T follicular helper cell (primary cell): Measurements from ENCODE around the gene CDYL2.

Experiments used
- DNase-seq: peaks from one replicate; pipeline ENCODE4 v3.0.0-alpha.2; 2020; ENCODE audit warnings: low read depth

CDYL2 gene

GRCh38 chr16:80620736-80621605 is 183.4 kb downstream of the CDYL2 start:
- no peak for DNase-seq

GRCh38 chr16:80619824-80620223 is 184.6 kb downstream of the CDYL2 start:
- DNase-seq: no peak

DNA sequence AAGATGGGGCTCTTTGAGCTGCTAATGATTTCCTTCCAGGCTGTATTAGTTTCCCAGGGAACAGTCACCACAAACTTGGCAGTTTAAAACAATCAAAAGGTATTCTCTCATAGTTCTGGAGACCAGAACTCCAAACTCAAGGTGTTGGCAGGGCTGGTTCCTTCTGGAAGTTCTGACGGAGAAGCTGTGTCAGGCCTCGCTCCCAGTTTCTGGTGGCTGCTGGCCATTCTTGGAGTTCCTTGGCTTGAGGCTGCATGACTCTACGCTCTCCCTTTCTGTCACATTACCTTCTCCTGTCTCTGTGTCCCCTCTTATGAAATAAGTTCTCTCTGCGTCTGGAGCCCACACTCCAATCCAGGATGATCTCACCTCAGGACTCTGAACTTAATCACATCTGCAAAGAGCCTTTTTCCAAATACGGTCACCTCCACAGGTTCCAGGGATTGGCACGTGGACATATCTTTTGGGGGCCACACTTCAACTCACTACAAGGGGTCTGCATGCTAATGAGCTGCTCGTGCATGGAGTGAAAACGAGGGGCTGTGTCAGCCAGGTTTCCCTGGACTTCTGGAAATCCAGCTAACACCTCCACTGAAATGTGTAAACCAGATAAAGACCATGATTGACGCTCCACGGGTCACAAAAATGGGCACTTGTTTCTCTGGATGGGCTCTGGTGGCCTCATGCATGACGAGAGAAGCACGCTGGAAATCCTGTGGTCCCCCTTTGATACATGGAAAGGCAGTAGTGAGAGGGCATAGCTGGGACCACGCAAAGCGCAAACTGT is 185.3 kb downstream of the CDYL2 start:
- no peak for DNase-seq

- no peak for DNase-seq
Observed at GRCh38 chr16:80616362-80616761, 188.0 kb downstream of the CDYL2 start.

- no peak for DNase-seq
Observed at GRCh38 chr16:80615735-80616134, 188.7 kb downstream of the CDYL2 start.

DNA sequence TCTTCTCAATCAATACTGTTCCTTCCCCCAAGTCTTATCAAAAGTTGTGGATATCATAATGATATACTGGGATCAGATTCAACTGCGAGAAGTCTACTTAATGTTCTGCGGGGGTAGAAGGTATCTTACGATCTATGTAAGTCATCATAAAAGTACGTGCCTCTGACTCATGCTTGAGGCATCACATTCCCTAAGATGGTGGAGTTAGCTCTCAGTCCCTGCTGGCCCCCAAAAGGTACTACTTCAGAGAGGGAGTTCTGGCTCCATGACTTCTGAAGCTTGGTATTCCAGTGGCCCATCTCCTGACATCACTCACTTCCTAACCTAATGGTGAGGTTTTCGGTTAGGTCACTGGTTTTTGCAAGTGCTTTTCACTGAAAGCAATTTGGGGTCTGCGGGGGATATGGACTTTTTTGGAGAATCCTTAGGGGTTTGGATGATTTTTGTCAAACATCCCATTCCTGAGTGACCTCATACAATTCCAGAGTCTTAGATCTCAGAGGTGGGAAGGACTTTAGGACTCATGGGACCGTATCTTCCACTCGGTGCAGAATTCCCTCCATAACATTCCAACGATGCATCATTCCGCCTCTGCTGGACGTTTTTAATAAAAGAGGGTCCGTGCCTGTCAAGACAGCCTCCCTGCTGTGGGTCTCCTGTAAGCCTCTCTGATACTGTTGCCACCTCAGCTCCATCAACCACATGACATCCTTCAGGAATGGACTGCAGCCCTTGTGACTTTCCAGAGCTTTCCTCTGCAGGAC is 189.3 kb downstream of the CDYL2 start:
- DNase-seq: no peak

DNA sequence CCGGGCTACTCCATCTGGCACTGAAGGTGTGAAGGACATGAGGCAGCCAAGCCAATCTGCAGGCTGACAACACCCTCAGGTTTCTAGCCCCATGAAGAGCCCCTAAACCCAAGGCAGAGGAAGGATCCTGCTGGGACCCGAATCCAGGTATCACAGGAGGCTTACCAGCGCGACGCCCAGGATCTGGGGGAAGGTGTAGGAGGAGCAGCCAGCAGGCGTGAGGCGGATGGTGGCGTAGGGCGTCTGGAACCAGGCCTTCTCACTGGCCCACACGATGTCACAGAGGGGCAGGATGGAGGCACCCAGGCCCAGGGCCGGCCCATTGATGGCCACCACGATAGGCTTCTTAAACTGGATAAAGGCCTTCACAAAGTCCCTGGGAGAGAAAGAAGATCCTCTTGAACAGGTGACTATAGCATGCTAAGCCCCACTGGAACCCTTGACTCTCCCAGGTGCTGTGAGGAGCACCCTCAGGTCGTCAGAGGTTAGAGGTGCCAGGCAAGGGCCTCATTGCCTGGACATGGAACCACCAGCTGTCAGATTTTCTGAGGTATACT is 191.9 kb downstream of the CDYL2 start:
- DNase-seq: no peak

GRCh38 chr16:80611930-80612327 is 192.5 kb downstream of the CDYL2 start:
- DNase-seq: no peak

GRCh38 chr16:80611171-80611929 is 193.0 kb downstream of the CDYL2 start:
- no peak for DNase-seq

- no peak for DNase-seq
Observed at GRCh38 chr16:80610481-80611156, 193.8 kb downstream of the CDYL2 start.

DNA sequence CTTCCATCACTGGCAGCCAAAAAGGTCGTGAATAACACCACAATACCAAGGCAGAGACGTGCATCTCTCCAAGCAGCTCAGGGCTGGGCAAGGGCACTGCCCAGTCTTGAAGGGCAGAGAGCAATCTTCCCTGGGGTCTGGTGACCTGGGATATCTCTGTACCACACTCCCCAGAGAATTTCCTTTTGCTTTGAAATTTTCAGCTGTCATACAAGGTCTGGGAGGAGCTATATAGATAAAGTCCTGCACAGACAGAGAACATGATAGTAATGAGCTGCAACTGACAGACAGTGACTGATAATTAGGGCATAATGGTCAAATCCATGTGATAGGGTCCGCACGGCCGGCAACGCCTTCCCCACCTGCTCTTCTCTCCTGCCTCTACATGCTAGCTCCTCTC is 195.5 kb downstream of the CDYL2 start:
- no peak for DNase-seq

GRCh38 chr16:80607204-80607603 is 197.2 kb downstream of the CDYL2 start:
- no peak for DNase-seq

- no peak for DNase-seq
Observed at GRCh38 chr16:80606221-80606766, 198.1 kb downstream of the CDYL2 start.

DNA sequence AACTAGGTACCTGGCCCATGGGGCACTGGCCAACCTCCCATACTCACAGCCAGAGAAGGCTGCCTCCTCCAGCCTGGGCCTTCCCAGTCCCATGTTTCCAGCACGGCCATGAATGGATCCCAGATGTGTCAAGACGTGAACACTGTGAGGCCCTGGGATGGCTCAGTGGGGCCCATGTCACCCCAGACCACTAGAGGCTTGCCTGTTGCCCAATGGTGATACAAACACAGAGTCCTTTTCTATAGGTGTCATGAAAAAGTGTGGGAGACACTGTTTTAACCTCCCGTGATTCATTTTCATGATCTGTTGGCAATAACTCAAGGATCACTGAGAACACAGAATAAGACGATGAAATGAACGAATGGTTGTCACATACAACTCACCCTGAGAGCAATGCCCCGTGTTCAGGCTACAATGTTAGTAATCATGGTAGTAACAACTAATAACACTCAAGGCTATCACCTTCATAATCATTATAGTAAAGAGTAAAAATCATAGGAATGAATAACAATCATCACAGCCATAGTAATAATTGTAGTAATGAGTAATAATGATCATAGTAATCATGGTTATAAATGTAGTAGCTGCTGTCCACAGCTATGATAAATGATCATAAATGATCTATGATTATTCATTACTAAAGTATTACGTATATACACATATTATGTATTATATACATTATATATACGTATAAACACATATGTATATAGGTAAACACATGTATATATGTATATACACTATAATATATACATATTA is 199.6 kb downstream of the CDYL2 start:
- DNase-seq: no peak

GRCh38 chr16:80602894-80603293 is 201.5 kb downstream of the CDYL2 start:
- no peak for DNase-seq

DNA sequence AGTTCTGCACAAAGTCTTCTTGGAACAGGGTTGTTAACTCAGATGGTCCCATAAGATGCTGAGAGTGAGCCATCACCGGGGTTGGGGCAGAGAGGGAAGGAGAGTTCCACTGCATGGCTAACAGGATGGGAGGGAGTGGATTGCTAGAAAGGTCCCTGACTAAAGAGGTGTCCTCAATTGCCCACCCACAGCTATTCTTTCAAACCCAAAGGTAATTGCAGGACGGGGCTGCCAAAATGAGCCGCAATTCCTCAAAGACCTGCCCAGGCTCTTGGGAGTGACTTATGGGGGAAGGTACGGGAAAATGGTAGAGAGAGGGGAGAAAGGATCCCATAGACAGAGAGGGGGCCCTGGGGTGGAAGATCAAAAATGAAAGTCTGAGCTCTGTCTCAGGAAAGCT is 203.2 kb downstream of the CDYL2 start:
- no peak for DNase-seq

DNA sequence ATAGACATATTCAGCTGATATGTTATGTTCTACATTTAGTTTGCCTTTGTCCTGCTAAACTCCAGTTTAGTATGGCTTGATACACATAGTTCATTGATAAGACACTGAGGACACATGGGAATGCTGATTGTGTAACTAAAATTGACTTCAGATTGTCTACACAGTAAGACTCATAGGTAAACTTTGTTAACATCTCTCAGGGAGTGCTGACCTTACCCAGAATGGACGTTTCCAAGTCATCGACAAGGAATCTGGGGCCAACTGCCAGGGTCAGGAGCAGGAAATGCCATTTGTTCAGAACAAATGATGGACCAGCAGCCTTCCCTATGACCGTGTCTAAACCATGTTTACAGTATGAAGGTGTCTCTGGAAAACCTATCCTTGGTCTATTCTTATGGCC is 204.9 kb downstream of the CDYL2 start:
- no peak for DNase-seq

DNA sequence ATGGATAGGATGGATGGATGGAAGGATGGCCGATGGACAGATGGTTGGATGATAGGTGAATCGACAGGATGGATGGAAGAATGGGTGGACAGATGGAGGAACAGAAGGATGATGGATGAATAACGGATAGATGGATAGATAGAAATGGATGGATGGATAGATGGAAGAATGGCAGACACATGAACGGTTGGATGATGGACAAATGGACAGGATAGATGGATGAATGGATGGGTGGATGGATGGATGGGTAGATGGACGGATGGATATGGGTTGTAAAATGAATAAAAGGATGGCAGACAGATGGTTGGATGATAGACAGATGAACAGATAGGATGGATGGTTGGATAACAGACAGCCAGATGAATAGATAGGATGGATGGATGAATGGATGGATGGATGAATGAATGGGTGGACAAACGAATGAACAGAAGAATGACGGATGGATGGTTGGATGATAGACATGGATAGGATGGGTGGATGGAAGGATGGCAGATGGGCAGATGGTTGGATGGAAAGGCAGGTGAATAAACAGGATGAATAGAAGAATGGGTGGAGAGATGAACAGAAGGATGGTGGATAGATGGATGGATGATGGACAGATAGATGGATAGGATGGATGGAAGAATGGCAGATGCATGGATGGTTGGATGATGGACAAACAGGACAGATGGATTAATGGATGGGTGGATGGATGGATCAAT is 207.7 kb downstream of the CDYL2 start:
- no peak for DNase-seq

GRCh38 chr16:80594756-80595155 is 209.6 kb downstream of the CDYL2 start:
- DNase-seq: no peak
